Fibroblast of skin of left quadriceps (primary cell): ENCODE results near the gene ADRA2B.
"Not testable (repeated sequence)": the region's sequence is repeated elsewhere in the genome, so short reads cannot be mapped to it uniquely, and the experiment has no call there.

Source experiments
- DNase-seq, 2 experiments: peaks; one replicate each; pipeline ENCODE4 v3.0.0-alpha.2; 2013; ENCODE audit warnings: low read depth in 2 of 2

Gene ADRA2B

GRCh38 chr2:96116424-96116878 is at the start of gene ADRA2B:
ADRA2B (minus strand) TSS chr2:96116571; CDS start chr2:96116149, 422 bp downstream.
- no peak for DNase-seq

GRCh38 chr2:96164459-96165184 is 48.3 kb upstream of the ADRA2B start:
- no peak for DNase-seq

- no peak for DNase-seq
Observed at GRCh38 chr2:96163768-96164429, 47.5 kb upstream of the ADRA2B start.

- no peak for DNase-seq
Observed at GRCh38 chr2:96163415-96163767, 47.0 kb upstream of the ADRA2B start.

GRCh38 chr2:96161898-96162297 is 45.5 kb upstream of the ADRA2B start:
- no peak for DNase-seq

GRCh38 chr2:96160366-96160765 is 44.0 kb upstream of the ADRA2B start:
- DNase-seq: not testable (repeated sequence)

- no peak for DNase-seq
Observed at GRCh38 chr2:96159084-96159830, 42.9 kb upstream of the ADRA2B start.

- no peak for DNase-seq
Observed at GRCh38 chr2:96158554-96158940, 42.2 kb upstream of the ADRA2B start.

GRCh38 chr2:96157649-96158553 is 41.5 kb upstream of the ADRA2B start:
- no peak for DNase-seq

- DNase-seq: no peak
Observed at GRCh38 chr2:96156926-96157648, 40.7 kb upstream of the ADRA2B start.

- no peak for DNase-seq
Observed at GRCh38 chr2:96156011-96156820, 39.8 kb upstream of the ADRA2B start.

GRCh38 chr2:96154506-96155380 is 38.4 kb upstream of the ADRA2B start:
- DNase-seq: no peak

GRCh38 chr2:96153991-96154431 is 37.6 kb upstream of the ADRA2B start:
- no peak for DNase-seq

GRCh38 chr2:96153291-96153713 is 36.9 kb upstream of the ADRA2B start:
- DNase-seq: no peak

GRCh38 chr2:96152304-96153161 is 36.2 kb upstream of the ADRA2B start:
- DNase-seq: no peak

GRCh38 chr2:96151595-96152303 is 35.4 kb upstream of the ADRA2B start:
- no peak for DNase-seq
